A549 treated with Mapracorat at 1 μM for 4 hours (cell line): ENCODE data around the gene OR51G2. TPM values are rescaled to one million over a fixed set of nuclear protein-coding genes. Genes with fewer than 3 reads are reported as not detected.

Experiments
- total RNA-seq: library from RNA; stranded (reverse); fragments of 200-300 nt; extraction: Qiagen RNA extraction; gene quantifications from 5 replicates; pipeline ENCODE4 v1.2.3, GENCODE V29; 2022

The OR51G2 gene
- not detected in 5 replicates for total RNA-seq

GRCh38 chr11:4919250-4919649, at the start of gene OR51G2:
OR51G2 (minus strand) TSS chr11:4919350; CDS start chr11:4915663, 3,687 bp downstream.

GRCh38 chr11:4955613-4956012, 36.5 kb upstream of the OR51G2 start, which contains the start of gene OR51A2:
OR51A2 (minus strand) TSS chr11:4955713; CDS start chr11:4955713, 0 bp downstream.

GRCh38 chr11:4947505-4947904, 28.4 kb upstream of the OR51G2 start, which contains the start of gene OR51A4:
OR51A4 (minus strand) TSS chr11:4947605; CDS start chr11:4947100, 505 bp downstream.

GRCh38 chr11:4924239-4924638, 5.1 kb upstream of the OR51G2 start, which contains the start of gene OR51G1:
OR51G1 (minus strand) TSS chr11:4924339; CDS start chr11:4924339, 0 bp downstream.

GRCh38 chr11:4903484-4903883, 15.7 kb downstream of the OR51G2 start, which contains the start of gene OR51A7:
OR51A7 (plus strand) TSS chr11:4903783; CDS start chr11:4907370, 3,587 bp downstream.

GRCh38 chr11:4881860-4882500, 37.2 kb downstream of the OR51G2 start, which contains the start of gene OR51T1:
OR51T1 (plus strand) TSS chr11:4881900; CDS start chr11:4881900, 0 bp downstream.

Other genes starting within 250 kb of the OR51G2 start
- gene OR51E2, start 221.5 kb downstream of the OR51G2 start, total RNA-seq = not detected in 5 replicates
- not detected in 5 replicates for gene MMP26, start 214.6 kb downstream of the OR51G2 start, total RNA-seq
- not detected in 5 replicates for gene OR51F1, start 149.4 kb downstream of the OR51G2 start, total RNA-seq
- gene OR52R1, start 115.0 kb downstream of the OR51G2 start, total RNA-seq = not detected in 5 replicates
- gene OR51F2, start 98.0 kb downstream of the OR51G2 start, total RNA-seq = not detected in 5 replicates
- gene OR51S1, start 70.1 kb downstream of the OR51G2 start, total RNA-seq = not detected in 5 replicates
- gene OR51T1, start 37.5 kb downstream of the OR51G2 start, total RNA-seq = not detected in 5 replicates
- gene OR51A7, start 15.6 kb downstream of the OR51G2 start, total RNA-seq = not detected in 5 replicates
- gene OR51G1, start 5.0 kb upstream of the OR51G2 start, total RNA-seq = not detected in 5 replicates
- gene OR51A4, start 28.3 kb upstream of the OR51G2 start, total RNA-seq = not detected in 5 replicates
- not detected in 5 replicates for gene OR51A2, start 36.4 kb upstream of the OR51G2 start, total RNA-seq
- not detected in 5 replicates for gene OR51L1, start 75.5 kb upstream of the OR51G2 start, total RNA-seq
- not detected in 5 replicates for gene OR52J3, start 127.2 kb upstream of the OR51G2 start, total RNA-seq
- not detected in 5 replicates for gene OR52E2, start 140.3 kb upstream of the OR51G2 start, total RNA-seq
- gene OR52E1, start 150.2 kb upstream of the OR51G2 start, total RNA-seq = not detected in 5 replicates
- gene OR52A5, start 219.0 kb upstream of the OR51G2 start, total RNA-seq = not detected in 5 replicates
- not detected in 5 replicates for gene OR52A1, start 235.4 kb upstream of the OR51G2 start, total RNA-seq